Stimulated activated CD8-positive, alpha-beta memory T cell treated with anti-CD3 and anti-CD28 coated beads, Interleukin-12 subunit alpha, Interleukin-12 subunit beta, amount 100 ng/mL, for 24 hours (primary cell): ENCODE measurements around the gene ARL14EPL.

Experiments
- DNase-seq: peaks from one replicate; pipeline ENCODE4 v3.0.0-alpha.2; 2020; ENCODE audit errors: extremely low read depth

The ARL14EPL gene

GRCh38 chr5:116032094-116032517 lies at the start of gene ARL14EPL:
TSS of gene ARL14EPL (plus strand) at chr5:116032472. CDS start at chr5:116051466, 18,994 bp downstream.
- no peak for DNase-seq

GRCh38 chr5:115983519-115983918 lies 48.8 kb upstream of the ARL14EPL start:
- no peak for DNase-seq

GRCh38 chr5:115985802-115986757 lies 46.2 kb upstream of the ARL14EPL start:
- DNase-seq: no peak

- DNase-seq: no peak
Measured at GRCh38 chr5:115988002-115988401, 44.3 kb upstream of the ARL14EPL start.

- no peak for DNase-seq
Measured at GRCh38 chr5:115992848-115993350, 39.4 kb upstream of the ARL14EPL start.

- no peak for DNase-seq
Measured at GRCh38 chr5:115995351-115995750, 36.9 kb upstream of the ARL14EPL start.

GRCh38 chr5:116002116-116002906 lies 30.0 kb upstream of the ARL14EPL start:
- DNase-seq: no peak

GRCh38 chr5:116004248-116004647 lies 28.0 kb upstream of the ARL14EPL start:
- no peak for DNase-seq

GRCh38 chr5:116009806-116010205 lies 22.5 kb upstream of the ARL14EPL start:
- DNase-seq: no peak

GRCh38 chr5:116011046-116011445 lies 21.2 kb upstream of the ARL14EPL start:
- DNase-seq: no peak

- DNase-seq: no peak
Measured at GRCh38 chr5:116013207-116013785, 19.0 kb upstream of the ARL14EPL start.

GRCh38 chr5:116013936-116014335 lies 18.3 kb upstream of the ARL14EPL start:
- no peak for DNase-seq

- DNase-seq: no peak
Measured at GRCh38 chr5:116023619-116024018, 8.7 kb upstream of the ARL14EPL start.

GRCh38 chr5:116025866-116026265 lies 6.4 kb upstream of the ARL14EPL start:
- DNase-seq: no peak

- DNase-seq: no peak
Measured at GRCh38 chr5:116032991-116033390, 719 bp downstream of the ARL14EPL start.

- DNase-seq: no peak
Measured at GRCh38 chr5:116035123-116035522, 2.9 kb downstream of the ARL14EPL start.

- no peak for DNase-seq
Measured at GRCh38 chr5:116037236-116037822, 5.1 kb downstream of the ARL14EPL start.

- no peak for DNase-seq
Measured at GRCh38 chr5:116038817-116039216, 6.5 kb downstream of the ARL14EPL start.

- no peak for DNase-seq
Measured at GRCh38 chr5:116042375-116042774, 10.1 kb downstream of the ARL14EPL start.

GRCh38 chr5:116044073-116044472 lies 11.8 kb downstream of the ARL14EPL start:
- no peak for DNase-seq

GRCh38 chr5:116045821-116046220 lies 13.5 kb downstream of the ARL14EPL start:
- no peak for DNase-seq

- DNase-seq: no peak
Measured at GRCh38 chr5:116046261-116046660, 14.0 kb downstream of the ARL14EPL start.
